Mammary epithelial cell (primary cell): ENCODE measurements around the gene SLC35G4.

Experiments
- EZH2 ChIP-seq: IDR thresholded peaks from 2 replicates; pipeline ENCODE4 v1.6.1; 2012; ENCODE audit warnings: low read length, inconsistent platforms, borderline replicate concordance
- TF ChIP-seq, protein P1 (sequence below), 2 donors: IDR thresholded peaks in 1 of 2; conservative IDR thresholded peaks in 1 of 2; 2 replicates each; pipeline ENCODE4 v1.5.1; 2011 to 2012; ENCODE audit warnings: inconsistent platforms in 2 of 2, low read length in 2 of 2, mild to moderate bottlenecking in 2 of 2, control low read depth in 1 of 2, low read depth in 1 of 2; ENCODE audit not compliant: insufficient read depth in 1 of 2; ENCODE audit errors: extremely low read depth in 1 of 2

DNA sequence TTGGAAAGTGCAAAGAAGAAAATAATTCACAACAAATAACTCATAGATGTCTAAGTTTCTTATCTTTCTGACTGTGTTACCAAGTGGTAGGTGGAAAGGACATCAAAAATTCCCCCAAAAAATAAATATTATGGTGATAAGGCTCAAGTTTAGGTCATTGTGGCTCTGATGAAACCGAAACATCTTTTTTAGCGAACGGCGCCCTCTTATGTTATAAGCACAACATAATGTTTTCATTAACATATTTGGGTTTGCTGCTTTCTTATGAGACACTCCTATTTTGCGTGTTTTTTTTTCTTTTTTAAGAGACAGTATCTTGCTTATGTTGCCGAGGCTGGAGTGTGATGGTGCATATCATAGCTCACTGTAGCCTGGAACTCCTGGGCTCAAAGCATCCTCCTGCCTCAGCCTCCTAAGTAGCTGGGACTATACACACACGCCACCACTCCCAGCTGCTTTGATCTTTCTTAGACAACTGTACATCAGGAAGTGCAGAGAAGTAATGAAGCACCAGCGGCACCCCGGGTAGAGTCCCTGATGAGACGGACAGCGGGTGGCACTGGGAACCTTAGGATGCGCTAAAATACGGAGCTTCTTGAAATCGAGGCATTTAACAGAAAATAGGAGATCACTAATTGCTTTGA lies 38.5 kb upstream of the SLC35G4 start:
- TF ChIP-seq, protein P1, sequence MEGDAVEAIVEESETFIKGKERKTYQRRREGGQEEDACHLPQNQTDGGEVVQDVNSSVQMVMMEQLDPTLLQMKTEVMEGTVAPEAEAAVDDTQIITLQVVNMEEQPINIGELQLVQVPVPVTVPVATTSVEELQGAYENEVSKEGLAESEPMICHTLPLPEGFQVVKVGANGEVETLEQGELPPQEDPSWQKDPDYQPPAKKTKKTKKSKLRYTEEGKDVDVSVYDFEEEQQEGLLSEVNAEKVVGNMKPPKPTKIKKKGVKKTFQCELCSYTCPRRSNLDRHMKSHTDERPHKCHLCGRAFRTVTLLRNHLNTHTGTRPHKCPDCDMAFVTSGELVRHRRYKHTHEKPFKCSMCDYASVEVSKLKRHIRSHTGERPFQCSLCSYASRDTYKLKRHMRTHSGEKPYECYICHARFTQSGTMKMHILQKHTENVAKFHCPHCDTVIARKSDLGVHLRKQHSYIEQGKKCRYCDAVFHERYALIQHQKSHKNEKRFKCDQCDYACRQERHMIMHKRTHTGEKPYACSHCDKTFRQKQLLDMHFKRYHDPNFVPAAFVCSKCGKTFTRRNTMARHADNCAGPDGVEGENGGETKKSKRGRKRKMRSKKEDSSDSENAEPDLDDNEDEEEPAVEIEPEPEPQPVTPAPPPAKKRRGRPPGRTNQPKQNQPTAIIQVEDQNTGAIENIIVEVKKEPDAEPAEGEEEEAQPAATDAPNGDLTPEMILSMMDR (conservative IDR thresholded peaks at IDR 0.05 in 1 of 2, IDR thresholded peaks at IDR 0.05 in 1 of 2; ENCODE audit: extremely low read depth in 1 of 2, insufficient read depth in 1 of 2, low read depth in 1 of 2, low read length in 2 of 2), result peak; percentile 5 to 19
- TF ChIP-seq EZH2, result no peak
